Prostate gland (tissue), 2 donors: Measurements from ENCODE around the gene RABL3.

Source experiments
- POLR2A ChIP-seq: fragments of 450-650 bp; IDR thresholded peaks from one replicate; pipeline ENCODE4 v1.6.1; 2016; ENCODE audit warnings: antibody characterized with exemption, mild to moderate bottlenecking
- TF ChIP-seq, protein P1 (sequence below), 4 experiments: fragments of 200-600 bp in 2 of 4; fragments of 450-650 bp in 2 of 4; sonication (generic) in 2 of 4; IDR thresholded peaks; 1 replicate in 3 of 4; 2 replicates in 1 of 4; pipeline ENCODE4 v1.5.1; 2016 to 2019; ENCODE audit warnings: antibody characterized with exemption in 4 of 4, mild to moderate bottlenecking in 2 of 4, moderate library complexity in 2 of 4

DNA sequence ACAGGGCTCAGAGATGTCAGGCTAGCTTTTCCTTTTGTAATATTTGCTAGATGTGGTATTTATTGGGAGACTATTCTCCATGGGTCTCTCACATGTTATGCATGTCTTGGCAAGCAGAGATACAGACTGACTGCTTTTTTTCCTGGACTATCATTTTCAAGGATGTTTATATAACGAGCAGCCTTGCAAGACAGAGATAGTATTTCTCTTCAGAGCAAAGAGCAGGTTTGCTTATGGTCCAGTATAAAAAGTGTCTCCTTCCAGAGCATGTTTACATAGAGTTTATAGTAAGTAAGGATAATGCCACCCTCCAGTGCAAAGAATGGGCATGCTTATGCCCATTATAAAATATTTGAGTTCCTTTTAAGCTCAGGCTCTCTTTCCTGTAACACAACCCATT lies 24.8 kb upstream of the RABL3 start:
- no peak for TF ChIP-seq POLR2A
- TF ChIP-seq, protein P1, sequence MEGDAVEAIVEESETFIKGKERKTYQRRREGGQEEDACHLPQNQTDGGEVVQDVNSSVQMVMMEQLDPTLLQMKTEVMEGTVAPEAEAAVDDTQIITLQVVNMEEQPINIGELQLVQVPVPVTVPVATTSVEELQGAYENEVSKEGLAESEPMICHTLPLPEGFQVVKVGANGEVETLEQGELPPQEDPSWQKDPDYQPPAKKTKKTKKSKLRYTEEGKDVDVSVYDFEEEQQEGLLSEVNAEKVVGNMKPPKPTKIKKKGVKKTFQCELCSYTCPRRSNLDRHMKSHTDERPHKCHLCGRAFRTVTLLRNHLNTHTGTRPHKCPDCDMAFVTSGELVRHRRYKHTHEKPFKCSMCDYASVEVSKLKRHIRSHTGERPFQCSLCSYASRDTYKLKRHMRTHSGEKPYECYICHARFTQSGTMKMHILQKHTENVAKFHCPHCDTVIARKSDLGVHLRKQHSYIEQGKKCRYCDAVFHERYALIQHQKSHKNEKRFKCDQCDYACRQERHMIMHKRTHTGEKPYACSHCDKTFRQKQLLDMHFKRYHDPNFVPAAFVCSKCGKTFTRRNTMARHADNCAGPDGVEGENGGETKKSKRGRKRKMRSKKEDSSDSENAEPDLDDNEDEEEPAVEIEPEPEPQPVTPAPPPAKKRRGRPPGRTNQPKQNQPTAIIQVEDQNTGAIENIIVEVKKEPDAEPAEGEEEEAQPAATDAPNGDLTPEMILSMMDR (IDR thresholded peaks at IDR 0.05), result peak in 1 of 4 experiments; percentile 11
